HL-60 (cell line): ENCODE data around the gene NDUFA11.
A peak's percentile ranks its signal among the peaks of the same experiment; 100 is the strongest.

Experiments
- DNase-seq, 2 experiments: peaks; one replicate each; pipeline ENCODE4 v3.0.0-alpha.2; 2010 to 2020; ENCODE audit warnings: low read depth in 1 of 2, low spot score in 1 of 2
- H3K27ac ChIP-seq: fragments of 250-450 bp; sonication (Bioruptor Pico); replicated peaks from 2 replicates; pipeline ENCODE4 v1.5.1; 2020; ENCODE audit warnings: mild to moderate bottlenecking, moderate library complexity
- H3K27me3 ChIP-seq: fragments of 250-450 bp; sonication (Bioruptor Pico); 2 replicates; pipeline ENCODE4 v1.5.1; 2021; ENCODE audit warnings: mild to moderate bottlenecking, moderate library complexity; ENCODE audit not compliant: insufficient read depth, poor library complexity, severe bottlenecking
- H3K4me3 ChIP-seq: replicated peaks from 2 replicates; pipeline ENCODE4 v1.5.1; 2011; ENCODE audit warnings: mild to moderate bottlenecking, control low read depth, low read length; ENCODE audit not compliant: insufficient read depth
- GABPA ChIP-seq: IDR thresholded peaks from 2 replicates; pipeline ENCODE4 v1.6.1; 2012; ENCODE audit warnings: low read depth
- POLR2AphosphoS5 ChIP-seq: IDR thresholded peaks from 2 replicates; pipeline ENCODE4 v1.6.1; 2012; ENCODE audit warnings: low read depth
- SPI1 ChIP-seq: IDR thresholded peaks from 2 replicates; pipeline ENCODE4 v1.6.1; 2012; ENCODE audit warnings: low read depth, mild to moderate bottlenecking, borderline replicate concordance
- long read RNA-seq: library from polyadenylated mRNA; unstranded; transcript quantifications from one replicate; pipeline ENCODE4 v2.0.0, GENCODE V29; 2020
- TF ChIP-seq, protein P1 (sequence below): IDR thresholded peaks from one replicate; pipeline ENCODE4 v1.5.1; 2011; ENCODE audit warnings: low read length, control low read depth, inconsistent platforms; ENCODE audit not compliant: insufficient read depth
- TF ChIP-seq, protein P2 (sequence below): IDR thresholded peaks from 2 replicates; pipeline ENCODE4 v1.6.1; 2012; ENCODE audit warnings: low read depth; ENCODE audit not compliant: insufficient replicate concordance

Gene NDUFA11
- long read RNA-seq, transcript NDUFA11-201 (4 exons, 539 nt): major isoform, 22 of 32 reads
- long read RNA-seq, transcript NDUFA11-205 (3 exons, 2,154 nt): minor isoform, 7 of 32 reads
- long read RNA-seq, partial matches to known transcripts: 0 of 32 reads
- long read RNA-seq, other reads (novel, unspliced or antisense): 1 of 32 reads

DNA sequence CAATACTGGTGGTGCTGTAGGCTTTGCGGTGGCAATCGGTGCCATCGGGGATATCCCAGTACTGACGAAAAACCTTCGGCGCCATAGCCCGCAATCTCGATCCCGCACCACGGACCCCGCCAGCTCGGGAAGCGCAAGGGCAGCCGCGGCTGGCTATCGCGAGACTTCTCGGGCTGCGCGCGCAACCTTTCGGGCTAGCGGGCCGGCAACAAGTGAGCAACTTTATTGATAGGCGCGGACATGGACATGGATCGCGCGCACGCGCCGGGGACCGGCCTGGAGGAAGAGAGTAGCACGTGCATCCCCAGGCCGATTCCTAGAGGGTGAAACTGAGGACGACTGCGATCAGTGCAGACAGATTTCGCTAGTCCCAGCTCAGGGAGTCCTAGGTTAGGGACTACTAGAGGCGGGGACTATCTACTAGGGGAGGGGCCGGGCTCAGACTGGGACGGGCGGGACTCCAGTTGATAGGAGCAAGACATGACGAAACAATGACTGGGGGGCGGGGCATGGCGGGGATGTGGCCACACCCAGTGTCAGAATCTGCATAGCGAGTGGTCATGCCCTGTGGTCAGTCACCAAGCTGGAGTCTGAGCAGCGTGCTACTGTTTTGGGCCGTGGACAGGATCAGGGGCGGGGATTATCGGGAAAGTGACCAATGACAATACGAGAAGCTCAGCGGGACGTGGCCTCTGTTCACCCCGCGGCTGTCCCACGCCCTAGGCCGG lies at the start of gene NDUFA11:
Gene NDUFA11 (minus strand): TSS at position 167 of the 728 bp plus-strand sequence. CDS start 82 bp downstream, at position 85.
- TF ChIP-seq, protein P1, sequence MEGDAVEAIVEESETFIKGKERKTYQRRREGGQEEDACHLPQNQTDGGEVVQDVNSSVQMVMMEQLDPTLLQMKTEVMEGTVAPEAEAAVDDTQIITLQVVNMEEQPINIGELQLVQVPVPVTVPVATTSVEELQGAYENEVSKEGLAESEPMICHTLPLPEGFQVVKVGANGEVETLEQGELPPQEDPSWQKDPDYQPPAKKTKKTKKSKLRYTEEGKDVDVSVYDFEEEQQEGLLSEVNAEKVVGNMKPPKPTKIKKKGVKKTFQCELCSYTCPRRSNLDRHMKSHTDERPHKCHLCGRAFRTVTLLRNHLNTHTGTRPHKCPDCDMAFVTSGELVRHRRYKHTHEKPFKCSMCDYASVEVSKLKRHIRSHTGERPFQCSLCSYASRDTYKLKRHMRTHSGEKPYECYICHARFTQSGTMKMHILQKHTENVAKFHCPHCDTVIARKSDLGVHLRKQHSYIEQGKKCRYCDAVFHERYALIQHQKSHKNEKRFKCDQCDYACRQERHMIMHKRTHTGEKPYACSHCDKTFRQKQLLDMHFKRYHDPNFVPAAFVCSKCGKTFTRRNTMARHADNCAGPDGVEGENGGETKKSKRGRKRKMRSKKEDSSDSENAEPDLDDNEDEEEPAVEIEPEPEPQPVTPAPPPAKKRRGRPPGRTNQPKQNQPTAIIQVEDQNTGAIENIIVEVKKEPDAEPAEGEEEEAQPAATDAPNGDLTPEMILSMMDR: no peak
- TF ChIP-seq POLR2AphosphoS5: peak; percentile 81
- no peak for TF ChIP-seq SPI1
- no peak for TF ChIP-seq GABPA
- TF ChIP-seq, protein P2, sequence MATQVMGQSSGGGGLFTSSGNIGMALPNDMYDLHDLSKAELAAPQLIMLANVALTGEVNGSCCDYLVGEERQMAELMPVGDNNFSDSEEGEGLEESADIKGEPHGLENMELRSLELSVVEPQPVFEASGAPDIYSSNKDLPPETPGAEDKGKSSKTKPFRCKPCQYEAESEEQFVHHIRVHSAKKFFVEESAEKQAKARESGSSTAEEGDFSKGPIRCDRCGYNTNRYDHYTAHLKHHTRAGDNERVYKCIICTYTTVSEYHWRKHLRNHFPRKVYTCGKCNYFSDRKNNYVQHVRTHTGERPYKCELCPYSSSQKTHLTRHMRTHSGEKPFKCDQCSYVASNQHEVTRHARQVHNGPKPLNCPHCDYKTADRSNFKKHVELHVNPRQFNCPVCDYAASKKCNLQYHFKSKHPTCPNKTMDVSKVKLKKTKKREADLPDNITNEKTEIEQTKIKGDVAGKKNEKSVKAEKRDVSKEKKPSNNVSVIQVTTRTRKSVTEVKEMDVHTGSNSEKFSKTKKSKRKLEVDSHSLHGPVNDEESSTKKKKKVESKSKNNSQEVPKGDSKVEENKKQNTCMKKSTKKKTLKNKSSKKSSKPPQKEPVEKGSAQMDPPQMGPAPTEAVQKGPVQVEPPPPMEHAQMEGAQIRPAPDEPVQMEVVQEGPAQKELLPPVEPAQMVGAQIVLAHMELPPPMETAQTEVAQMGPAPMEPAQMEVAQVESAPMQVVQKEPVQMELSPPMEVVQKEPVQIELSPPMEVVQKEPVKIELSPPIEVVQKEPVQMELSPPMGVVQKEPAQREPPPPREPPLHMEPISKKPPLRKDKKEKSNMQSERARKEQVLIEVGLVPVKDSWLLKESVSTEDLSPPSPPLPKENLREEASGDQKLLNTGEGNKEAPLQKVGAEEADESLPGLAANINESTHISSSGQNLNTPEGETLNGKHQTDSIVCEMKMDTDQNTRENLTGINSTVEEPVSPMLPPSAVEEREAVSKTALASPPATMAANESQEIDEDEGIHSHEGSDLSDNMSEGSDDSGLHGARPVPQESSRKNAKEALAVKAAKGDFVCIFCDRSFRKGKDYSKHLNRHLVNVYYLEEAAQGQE: no peak
- H3K27ac ChIP-seq: peak within 1 kb of the TSS; percentile 92
- peak; percentile 90 to 97 for DNase-seq

DNA sequence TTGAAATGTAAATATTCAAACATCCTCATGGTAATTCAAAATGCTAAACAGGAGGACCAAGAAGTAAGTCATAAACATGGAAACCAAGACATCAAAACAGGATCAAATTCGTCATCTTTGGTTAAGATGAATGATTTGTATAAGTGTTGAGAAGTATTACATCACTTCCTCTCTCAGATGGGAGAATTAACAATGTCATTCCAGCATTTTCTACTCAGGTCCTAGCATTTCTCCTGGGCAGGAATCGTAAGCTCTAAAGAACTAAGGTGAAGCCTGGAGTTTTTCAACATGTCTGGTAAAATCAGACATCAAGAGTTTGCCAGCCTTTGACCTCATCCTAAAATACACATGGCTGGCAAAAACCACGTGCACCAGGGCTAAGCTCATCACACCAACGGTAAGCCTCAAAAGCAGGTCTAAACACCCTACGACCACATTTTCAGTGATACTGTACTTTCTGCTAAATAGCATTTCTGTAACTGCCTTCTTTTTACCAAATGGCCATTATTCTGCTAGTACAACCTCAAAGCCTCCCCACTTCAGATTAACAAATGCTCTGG lies 49.5 kb upstream of the NDUFA11 start:
- H3K27ac ChIP-seq: no peak overlapping the region
- peak; percentile 34; the same call in 1 of the 2 replicates for TF ChIP-seq SPI1
- TF ChIP-seq, protein P1: no peak
- no peak overlapping the region for H3K4me3 ChIP-seq
- no peaks in the 10 kb centered on the region for H3K27me3 ChIP-seq
- DNase-seq: no peak

More for the DNA sequence above, at the start of gene NDUFA11:
- Histone ChIP-seq H3K27me3 (no peaks in the 10 kb centered on the region), H3K4me3 (peak within 1 kb of the TSS; percentile 96)

DNA sequence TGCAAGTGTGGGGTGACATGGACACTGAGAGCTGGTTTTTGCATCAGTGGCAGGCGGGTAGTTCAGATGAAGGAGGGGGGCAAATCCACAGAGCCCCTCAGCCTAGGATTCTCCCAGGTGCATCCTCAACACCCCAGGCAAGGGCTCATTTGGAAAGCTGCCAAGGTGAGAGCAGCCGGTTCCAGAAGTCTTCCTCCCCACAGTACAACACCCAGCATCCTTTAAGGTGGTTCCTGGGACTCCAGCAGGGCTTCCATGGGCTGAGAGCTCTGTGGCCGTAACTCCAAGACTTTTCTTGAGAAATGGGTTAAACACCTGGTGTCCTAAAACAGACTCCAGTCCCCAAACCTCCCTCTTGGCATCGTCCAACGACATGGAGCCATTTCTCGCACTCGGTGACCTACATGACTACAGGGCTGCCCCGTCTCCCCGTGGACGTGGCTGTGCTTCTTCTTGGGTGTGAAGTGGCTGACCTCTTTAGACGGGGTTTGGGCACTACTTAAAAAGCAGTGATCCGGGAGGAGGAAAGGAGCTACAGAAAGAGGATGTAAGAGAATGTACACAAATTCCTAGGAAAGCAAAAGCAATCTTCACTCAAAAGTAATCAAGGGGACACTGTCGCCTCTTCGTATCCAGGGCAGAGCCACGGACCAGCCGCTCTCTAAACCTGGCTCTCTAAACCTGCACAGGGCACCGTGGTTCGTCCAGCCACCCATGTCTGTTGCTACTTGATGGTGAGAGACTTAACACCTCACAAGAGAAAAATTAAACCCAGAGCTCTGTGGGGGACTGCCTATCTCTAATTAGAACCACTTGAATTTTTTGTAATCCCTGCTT lies 48.8 kb upstream of the NDUFA11 start:
- Histone ChIP-seq H3K27me3 (no peaks in the 10 kb centered on the region), H3K27ac (no peak overlapping the region), H3K4me3 (no peak overlapping the region)
- no peak for TF ChIP-seq GABPA
- TF ChIP-seq, protein P2: no peak
- TF ChIP-seq, protein P1: no peak
- no peak for TF ChIP-seq POLR2AphosphoS5
- TF ChIP-seq SPI1: no peak
- DNase-seq: no peak
